Limb (tissue), 2 donors: ENCODE data around the gene INPP5E.

Experiments
- DNase-seq, 2 donors: peaks; one replicate each; pipeline ENCODE4 v3.0.0-alpha.2; 2016; ENCODE audit errors: extremely low spot score in 2 of 2

The INPP5E gene

GRCh38 chr9:136472640-136473353, 33.2 kb upstream of the INPP5E start:
- DNase-seq, result no peak

- no peak for DNase-seq
Measured at GRCh38 chr9:136471802-136472487, 32.3 kb upstream of the INPP5E start.

- DNase-seq, result no peak
Measured at GRCh38 chr9:136470792-136471469, 31.3 kb upstream of the INPP5E start.

GRCh38 chr9:136470356-136470755, 30.7 kb upstream of the INPP5E start:
- no peak for DNase-seq

GRCh38 chr9:136467766-136468165, 28.1 kb upstream of the INPP5E start:
- no peak for DNase-seq

- no peak for DNase-seq
Measured at GRCh38 chr9:136466155-136466541, 26.5 kb upstream of the INPP5E start.

GRCh38 chr9:136465500-136466154, 26.0 kb upstream of the INPP5E start:
- DNase-seq, result no peak

- DNase-seq, result no peak
Measured at GRCh38 chr9:136464241-136464640, 24.6 kb upstream of the INPP5E start.

- no peak for DNase-seq
Measured at GRCh38 chr9:136463578-136463977, 23.9 kb upstream of the INPP5E start.

GRCh38 chr9:136462664-136463063, 23.0 kb upstream of the INPP5E start:
- DNase-seq, result no peak

GRCh38 chr9:136460772-136461325, 21.2 kb upstream of the INPP5E start:
- DNase-seq, result no peak

GRCh38 chr9:136459425-136459824, 19.8 kb upstream of the INPP5E start:
- no peak for DNase-seq

GRCh38 chr9:136457326-136457725, 17.7 kb upstream of the INPP5E start:
- no peak for DNase-seq

- no peak for DNase-seq
Measured at GRCh38 chr9:136456258-136456657, 16.6 kb upstream of the INPP5E start.

GRCh38 chr9:136455043-136456002, 15.7 kb upstream of the INPP5E start:
- no peak for DNase-seq

- no peak for DNase-seq
Measured at GRCh38 chr9:136454026-136454796, 14.6 kb upstream of the INPP5E start.

- DNase-seq, result no peak
Measured at GRCh38 chr9:136453326-136453725, 13.7 kb upstream of the INPP5E start.

- no peak for DNase-seq
Measured at GRCh38 chr9:136451221-136451877, 11.7 kb upstream of the INPP5E start.

GRCh38 chr9:136448655-136449054, 9.0 kb upstream of the INPP5E start:
- DNase-seq, result no peak
